Osteoblast (primary cell): ENCODE results near the gene SMYD2. TPM values are rescaled to one million over a fixed set of nuclear protein-coding genes. Genes with fewer than 3 reads are reported as not detected.

Source experiments
- DNase-seq: peaks from one replicate; pipeline ENCODE4 v3.0.0; 2011; ENCODE audit warnings: low spot score, mixed read lengths; ENCODE audit not compliant: insufficient read length; ENCODE audit errors: missing footprints
- H2AFZ ChIP-seq: 2 replicates; pipeline ENCODE4 v1.6.0; 2011; ENCODE audit warnings: mild to moderate bottlenecking, low read length
- H3K27ac ChIP-seq: 2 replicates; pipeline ENCODE4 v1.5.1; 2011; ENCODE audit warnings: mild to moderate bottlenecking, low read depth, low read length, moderate library complexity
- H3K27me3 ChIP-seq: 2 replicates; pipeline ENCODE4 v1.6.0; 2012; ENCODE audit warnings: mild to moderate bottlenecking, control low read depth, inconsistent platforms, low read length, moderate library complexity; ENCODE audit not compliant: insufficient read depth
- H3K36me3 ChIP-seq: 2 replicates; pipeline ENCODE4 v1.5.1; 2011; ENCODE audit warnings: mild to moderate bottlenecking, low read length, control low read depth, moderate library complexity; ENCODE audit not compliant: insufficient read depth
- H3K4me1 ChIP-seq: 2 replicates; pipeline ENCODE4 v1.5.1; 2011; ENCODE audit warnings: mild to moderate bottlenecking, low read length, control low read depth, moderate library complexity; ENCODE audit not compliant: insufficient read depth
- H3K4me2 ChIP-seq: 2 replicates; pipeline ENCODE4 v1.6.0; 2011; ENCODE audit warnings: mild to moderate bottlenecking, low read length; ENCODE audit not compliant: insufficient read depth
- H3K4me3 ChIP-seq: fragments of 200-600 bp; sonication (generic); 3 replicates; pipeline ENCODE4 v1.5.1; 2012; ENCODE audit warnings: mild to moderate bottlenecking, low read length, inconsistent platforms; ENCODE audit not compliant: insufficient read depth
- H3K79me2 ChIP-seq: 2 replicates; pipeline ENCODE4 v1.6.0; 2012; ENCODE audit warnings: mild to moderate bottlenecking, low read length, control low read depth, inconsistent platforms; ENCODE audit not compliant: insufficient read depth
- H3K9me3 ChIP-seq: 2 replicates; pipeline ENCODE4 v1.5.1; 2011; ENCODE audit warnings: low read depth, low read length, control low read depth
- H4K20me1 ChIP-seq: 2 replicates; pipeline ENCODE4 v1.6.0; 2012; ENCODE audit warnings: mild to moderate bottlenecking, low read length, control low read depth; ENCODE audit not compliant: insufficient read depth
- CTCF ChIP-seq: IDR thresholded peaks from 2 replicates; pipeline ENCODE4 v1.5.1; 2011; ENCODE audit warnings: mild to moderate bottlenecking, low read depth, low read length, moderate library complexity; ENCODE audit errors: extremely low read depth
- total RNA-seq: library from RNA; depleted of rRNA; stranded (reverse); fragments of >200 nt; gene quantifications from 2 replicates; pipeline ENCODE4 v1.2.3, GENCODE V29; 2012

The SMYD2 gene
- total RNA-seq, 1 donor, result 39.4 TPM

- Histone ChIP-seq H3K79me2 (peaks cover 30% of the 10 kb centered on the region), H4K20me1 (peaks cover 6% of the 10 kb centered on the region), H3K9me3 (no peaks in the 10 kb centered on the region), H3K4me3 (peak overlapping the region; percentile 92), H3K27ac (peak overlapping the region; percentile 51), H3K4me1 (peaks cover 19% of the 10 kb centered on the region), H3K4me2 (peak overlapping the region; percentile 100), H2AFZ (peak overlapping the region; percentile 98), H3K36me3 (no peaks in the 10 kb centered on the region), H3K27me3 (no peaks in the 10 kb centered on the region)
- no peak for TF ChIP-seq CTCF
- peak; percentile 87 for DNase-seq
Measured at GRCh38 chr1:214281720-214282629, 1.0 kb downstream of the SMYD2 start.

- H3K27me3 ChIP-seq, result no peaks in the 10 kb centered on the region
- no peak overlapping the region for H3K27ac ChIP-seq
- H3K4me2 ChIP-seq, result peak overlapping the region; percentile 100
- H3K9me3 ChIP-seq, result no peaks in the 10 kb centered on the region
- no peaks in the 10 kb centered on the region for H3K36me3 ChIP-seq
- no peak for TF ChIP-seq CTCF
- DNase-seq, result no peak
- H3K79me2 ChIP-seq, result peaks cover 30% of the 10 kb centered on the region
- H2AFZ ChIP-seq, result peak overlapping the region; percentile 98
- peaks cover 16% of the 10 kb centered on the region for H3K4me1 ChIP-seq
- peaks cover 6% of the 10 kb centered on the region for H4K20me1 ChIP-seq
- H3K4me3 ChIP-seq, result peak overlapping the region; percentile 92
Measured at GRCh38 chr1:214282630-214283242, 1.8 kb downstream of the SMYD2 start.

GRCh38 chr1:214285610-214286440 lies 4.9 kb downstream of the SMYD2 start:
- peaks cover 34% of the 10 kb centered on the region for H3K79me2 ChIP-seq
- no peak overlapping the region for H3K27ac ChIP-seq

More at GRCh38 chr1:214285610-214286440, 4.9 kb downstream of the SMYD2 start:
- H3K9me3 ChIP-seq, result no peaks in the 10 kb centered on the region
- H3K4me2 ChIP-seq, result no peak overlapping the region
- H3K27me3 ChIP-seq, result no peaks in the 10 kb centered on the region
- TF ChIP-seq CTCF, result no peak
- DNase-seq, result no peak
- peaks cover 6% of the 10 kb centered on the region for H4K20me1 ChIP-seq
- no peaks in the 10 kb centered on the region for H3K36me3 ChIP-seq
- peaks cover 10% of the 10 kb centered on the region for H3K4me1 ChIP-seq
- no peak overlapping the region for H3K4me3 ChIP-seq
- no peak overlapping the region for H2AFZ ChIP-seq
